Trophoblast cell (in vitro differentiated cells and primary cell): Measurements from ENCODE around the gene TMEM178B.

ENCODE experiments used
- DNase-seq, 2 donors: peaks; one replicate each; pipeline ENCODE4 v3.0.0-alpha.2; 2016
- H2AFZ ChIP-seq: 2 replicates; pipeline ENCODE4 v1.6.1; 2013; ENCODE audit warnings: low read length, moderate library complexity, mild to moderate bottlenecking; ENCODE audit not compliant: insufficient read depth, poor library complexity
- H2AK5ac ChIP-seq: 2 replicates; pipeline ENCODE4 v1.6.1; 2013; ENCODE audit warnings: mild to moderate bottlenecking, low read length
- H2BK120ac ChIP-seq: 2 replicates; pipeline ENCODE4 v1.6.1; 2013; ENCODE audit warnings: low read length, mild to moderate bottlenecking, moderate library complexity; ENCODE audit not compliant: insufficient read depth, poor library complexity
- H2BK12ac ChIP-seq: 2 replicates; pipeline ENCODE4 v1.6.1; 2013; ENCODE audit warnings: mild to moderate bottlenecking, low read length, moderate library complexity
- H2BK5ac ChIP-seq: 2 replicates; pipeline ENCODE4 v1.6.1; 2013; ENCODE audit warnings: low read length, low read depth, moderate library complexity, mild to moderate bottlenecking; ENCODE audit not compliant: poor library complexity
- H3K14ac ChIP-seq: 2 replicates; pipeline ENCODE4 v1.6.1; 2013; ENCODE audit warnings: mild to moderate bottlenecking, low read length
- H3K18ac ChIP-seq: 2 replicates; pipeline ENCODE4 v1.6.1; 2013; ENCODE audit warnings: mild to moderate bottlenecking, low read length
- H3K23ac ChIP-seq: 2 replicates; pipeline ENCODE4 v1.6.1; 2013; ENCODE audit warnings: low read length
- H3K27ac ChIP-seq: 2 replicates; pipeline ENCODE4 v1.5.1; 2013; ENCODE audit warnings: low read depth, mild to moderate bottlenecking, inconsistent platforms, low read length, moderate library complexity
- H3K27me3 ChIP-seq: 2 replicates; pipeline ENCODE4 v1.6.1; 2013; ENCODE audit warnings: inconsistent platforms, mild to moderate bottlenecking, low read length, moderate library complexity; ENCODE audit not compliant: insufficient read depth
- H3K36me3 ChIP-seq, 2 experiments: 1 replicate in 1 of 2; 2 replicates in 1 of 2; pipeline ENCODE4 v1.6.1; 2013; ENCODE audit warnings: low read length in 2 of 2, mild to moderate bottlenecking in 2 of 2, moderate library complexity in 1 of 2; ENCODE audit not compliant: insufficient read depth in 2 of 2, control insufficient read depth in 1 of 2
- H3K4ac ChIP-seq: 2 replicates; pipeline ENCODE4 v1.6.1; 2013; ENCODE audit warnings: low read depth, mild to moderate bottlenecking, low read length, moderate library complexity
- H3K4me1 ChIP-seq, 2 experiments: 1 replicate in 1 of 2; 2 replicates in 1 of 2; pipeline ENCODE4 v1.6.1; 2013; ENCODE audit warnings: low read length in 2 of 2, mild to moderate bottlenecking in 2 of 2, moderate library complexity in 1 of 2; ENCODE audit not compliant: insufficient read depth in 2 of 2, control insufficient read depth in 1 of 2
- H3K4me2 ChIP-seq: 2 replicates; pipeline ENCODE4 v1.6.1; 2013; ENCODE audit warnings: inconsistent platforms, mild to moderate bottlenecking, low read length, moderate library complexity
- H3K4me3 ChIP-seq: 2 replicates; pipeline ENCODE4 v1.5.1; 2013; ENCODE audit warnings: mild to moderate bottlenecking, low read depth, low read length, inconsistent platforms
- H3K79me1 ChIP-seq: one replicate; pipeline ENCODE4 v1.6.1; 2013; ENCODE audit warnings: low read length
- H3K79me2 ChIP-seq: 2 replicates; pipeline ENCODE4 v1.6.1; 2013; ENCODE audit warnings: low read length, mild to moderate bottlenecking; ENCODE audit not compliant: control insufficient read depth, insufficient read depth, poor library complexity
- H3K9ac ChIP-seq: 2 replicates; pipeline ENCODE4 v1.6.1; 2013; ENCODE audit warnings: mild to moderate bottlenecking, low read length
- H3K9me3 ChIP-seq: 2 replicates; pipeline ENCODE4 v1.6.1; 2013; ENCODE audit warnings: low read depth, mild to moderate bottlenecking, control low read depth, inconsistent platforms, low read length; ENCODE audit not compliant: insufficient read depth
- H4K12ac ChIP-seq: 2 replicates; pipeline ENCODE4 v1.6.1; 2013; ENCODE audit warnings: low read depth, mild to moderate bottlenecking, low read length, moderate library complexity
- H4K8ac ChIP-seq: 2 replicates; pipeline ENCODE4 v1.6.1; 2013; ENCODE audit warnings: low read depth, mild to moderate bottlenecking, low read length, moderate library complexity
- H4K91ac ChIP-seq: one replicate; pipeline ENCODE4 v1.6.1; 2013; ENCODE audit warnings: low read depth, mild to moderate bottlenecking, low read length, moderate library complexity
- WGBS: extraction: QIAGEN DNeasy Blood & Tissue Kit; methylation state at CpG from one replicate; pipeline ENCODE4 v1.1.7; 2013; ENCODE audit warnings: missing lambda C conversion rate; ENCODE audit not compliant: insufficient read length, insufficient coverage; ENCODE audit errors: extremely low coverage; 5-methylcytosine and 5-hydroxymethylcytosine counted together

The TMEM178B gene

GRCh38 chr7:141154131-141154732 lies 80.4 kb downstream of the TMEM178B start:
- Histone ChIP-seq H4K12ac (no peak overlapping the region), H2AFZ (no peak overlapping the region), H3K4ac (no peak overlapping the region), H2BK120ac (no peak overlapping the region), H3K14ac (no peak overlapping the region), H4K8ac (no peak overlapping the region), H3K27me3 (no peaks in the 10 kb centered on the region), H2AK5ac (no peak overlapping the region), H3K23ac (no peak overlapping the region), H3K9me3 (no peaks in the 10 kb centered on the region), H3K9ac (no peak overlapping the region), H3K79me2 (no peaks in the 10 kb centered on the region), H3K4me1 (peaks cover 0 to 2% of the 10 kb centered on the region in 2 experiments), H3K27ac (no peak overlapping the region), H3K4me3 (no peak overlapping the region), H3K4me2 (no peak overlapping the region), H2BK5ac (no peak overlapping the region), H3K18ac (no peak overlapping the region), H3K79me1 (no peaks in the 10 kb centered on the region), H3K36me3 (no peaks in the 10 kb centered on the region), H4K91ac (no peak overlapping the region), H2BK12ac (no peak overlapping the region)
- DNase-seq, result no peak
- no CpG with 5 or more reads among the region's 6 CpGs for WGBS

DNA sequence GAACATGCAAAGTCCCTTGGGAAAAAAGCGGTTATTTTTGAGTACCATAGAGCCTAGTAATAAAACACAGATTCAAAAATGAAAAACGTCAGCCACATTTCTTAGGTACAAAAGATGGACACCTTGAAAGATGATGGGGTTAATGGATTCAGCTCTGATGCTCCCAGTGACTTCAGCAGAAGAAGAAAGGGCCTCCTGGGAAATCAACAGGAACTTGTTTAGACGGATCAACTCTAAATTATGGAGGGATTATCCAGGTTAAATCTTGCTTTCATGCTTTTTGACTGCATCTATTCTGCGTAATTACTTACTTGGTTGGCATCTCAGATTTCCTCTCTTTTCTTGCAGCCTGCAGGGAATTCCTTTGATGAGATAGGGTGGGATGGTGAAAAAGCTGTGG lies 82.5 kb downstream of the TMEM178B start:
- Histone ChIP-seq H3K27me3 (no peaks in the 10 kb centered on the region), H3K36me3 (no peaks in the 10 kb centered on the region), H3K4ac (no peak overlapping the region)

GRCh38 chr7:141157138-141157765 lies 83.4 kb downstream of the TMEM178B start:
- no CpG with 5 or more reads among the region's 16 CpGs for WGBS
- Histone ChIP-seq H3K14ac (no peak overlapping the region), H3K4me2 (no peak overlapping the region), H3K36me3 (no peaks in the 10 kb centered on the region), H3K79me1 (no peaks in the 10 kb centered on the region), H3K4me1 (peaks cover 0 to 2% of the 10 kb centered on the region in 2 experiments), H4K12ac (no peak overlapping the region), H2AFZ (no peak overlapping the region), H2BK120ac (no peak overlapping the region), H3K9me3 (no peaks in the 10 kb centered on the region), H3K4me3 (no peak overlapping the region), H4K8ac (no peak overlapping the region), H2BK12ac (no peak overlapping the region), H3K27ac (no peak overlapping the region), H2AK5ac (no peak overlapping the region), H3K18ac (no peak overlapping the region), H4K91ac (no peak overlapping the region), H3K4ac (no peak overlapping the region), H3K9ac (no peak overlapping the region), H2BK5ac (no peak overlapping the region), H3K79me2 (no peaks in the 10 kb centered on the region), H3K23ac (no peak overlapping the region), H3K27me3 (no peaks in the 10 kb centered on the region)
- no peak for DNase-seq

More for the DNA sequence above, 82.5 kb downstream of the TMEM178B start:
- peaks cover 0 to 2% of the 10 kb centered on the region in 2 experiments for H3K4me1 ChIP-seq
- H2BK120ac ChIP-seq, result no peak overlapping the region
- no peak overlapping the region for H3K9ac ChIP-seq
- WGBS, result no CpG with 5 or more reads among the region's 4 CpGs
- no peaks in the 10 kb centered on the region for H3K79me1 ChIP-seq
- no peak overlapping the region for H3K27ac ChIP-seq
- H2BK5ac ChIP-seq, result no peak overlapping the region
- H3K4me2 ChIP-seq, result no peak overlapping the region
- H2AFZ ChIP-seq, result no peak overlapping the region
- no peak overlapping the region for H4K12ac ChIP-seq
- no peak overlapping the region for H2BK12ac ChIP-seq
- H3K9me3 ChIP-seq, result no peaks in the 10 kb centered on the region
- H3K18ac ChIP-seq, result no peak overlapping the region
- no peak overlapping the region for H3K14ac ChIP-seq
- no peak overlapping the region for H4K91ac ChIP-seq
- H4K8ac ChIP-seq, result no peak overlapping the region
- no peak for DNase-seq
- H3K79me2 ChIP-seq, result no peaks in the 10 kb centered on the region
- no peak overlapping the region for H3K23ac ChIP-seq
- H2AK5ac ChIP-seq, result no peak overlapping the region
- H3K4me3 ChIP-seq, result no peak overlapping the region

DNA sequence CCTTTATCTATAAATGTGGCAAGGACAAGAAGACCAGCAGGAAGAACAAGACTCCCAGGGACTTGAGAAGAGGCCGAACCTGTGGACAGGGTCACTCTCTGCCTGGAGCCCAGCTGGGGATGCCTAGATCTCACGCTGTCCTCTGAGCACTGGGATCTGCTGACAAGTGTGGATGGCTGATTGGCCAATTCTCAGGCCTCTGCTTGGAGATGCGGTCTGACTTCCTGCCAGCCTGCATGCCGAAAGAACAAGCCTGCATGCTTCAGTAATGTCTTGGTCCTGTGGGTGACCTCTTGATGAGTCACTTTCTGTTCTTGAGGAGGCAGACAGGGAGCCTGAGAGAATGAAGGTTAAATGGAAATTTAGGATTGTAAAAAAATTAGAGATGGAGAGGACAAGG lies 84.7 kb downstream of the TMEM178B start:
- Histone ChIP-seq H2BK12ac (no peak overlapping the region), H3K79me2 (no peaks in the 10 kb centered on the region), H4K91ac (no peak overlapping the region), H2BK5ac (no peak overlapping the region), H3K27me3 (no peaks in the 10 kb centered on the region), H4K8ac (no peak overlapping the region), H3K79me1 (no peaks in the 10 kb centered on the region), H3K4me2 (no peak overlapping the region), H3K18ac (no peak overlapping the region), H3K27ac (no peak overlapping the region), H3K36me3 (no peaks in the 10 kb centered on the region), H3K14ac (no peak overlapping the region), H3K9ac (no peak overlapping the region), H3K4me3 (no peak overlapping the region), H3K9me3 (no peaks in the 10 kb centered on the region), H3K4me1 (peaks cover 0 to 2% of the 10 kb centered on the region in 2 experiments), H3K4ac (no peak overlapping the region), H3K23ac (no peak overlapping the region), H2AK5ac (no peak overlapping the region), H4K12ac (no peak overlapping the region), H2AFZ (no peak overlapping the region), H2BK120ac (no peak overlapping the region)
- no CpG with 5 or more reads among the region's 4 CpGs for WGBS
- DNase-seq, result peak; percentile 66 to 76
